Loucy (cell line): ENCODE measurements around the gene HEPACAM2.

Experiments
- H2AFZ ChIP-seq: fragments of 200-600 bp; sonication (generic); 2 replicates; pipeline ENCODE4 v1.6.0; 2016; ENCODE audit warnings: antibody characterized with exemption, mild to moderate bottlenecking, low read length, moderate library complexity
- H3F3A ChIP-seq: fragments of 200-600 bp; 2 replicates; pipeline ENCODE4 v1.6.0; 2016; ENCODE audit warnings: antibody characterized with exemption, low read depth, mild to moderate bottlenecking
- H3K27me3 ChIP-seq: fragments of 200-600 bp; sonication (generic); 2 replicates; pipeline ENCODE4 v1.6.1; 2014; ENCODE audit warnings: low read length, mild to moderate bottlenecking; ENCODE audit not compliant: insufficient read depth, poor library complexity, severe bottlenecking
- H3K36me3 ChIP-seq: fragments of 200-600 bp; sonication (generic); 2 replicates; pipeline ENCODE4 v1.6.1; 2016; ENCODE audit warnings: low read length; ENCODE audit not compliant: insufficient read depth
- H3K4me1 ChIP-seq: fragments of 200-600 bp; sonication (generic); 2 replicates; pipeline ENCODE4 v1.5.1; 2014; ENCODE audit warnings: low read length, mild to moderate bottlenecking; ENCODE audit not compliant: insufficient read depth, poor library complexity, severe bottlenecking
- H3K4me2 ChIP-seq: fragments of 200-600 bp; sonication (generic); 2 replicates; pipeline ENCODE4 v1.6.0; 2014; ENCODE audit warnings: antibody characterized with exemption, low read length, low read depth, mild to moderate bottlenecking; ENCODE audit not compliant: poor library complexity, severe bottlenecking
- H3K4me3 ChIP-seq: fragments of 200-600 bp; sonication (generic); 2 replicates; pipeline ENCODE4 v1.5.1; 2014; ENCODE audit warnings: low read length, mild to moderate bottlenecking, mixed read lengths; ENCODE audit not compliant: poor library complexity, severe bottlenecking
- H3K79me2 ChIP-seq: fragments of 200-600 bp; sonication (generic); 2 replicates; pipeline ENCODE4 v1.6.1; 2014; ENCODE audit warnings: low read length; ENCODE audit not compliant: insufficient read depth
- H3K9ac ChIP-seq: fragments of 200-600 bp; sonication (generic); 2 replicates; pipeline ENCODE4 v1.6.0; 2014; ENCODE audit warnings: mild to moderate bottlenecking, low read depth, low read length, moderate library complexity; ENCODE audit not compliant: poor library complexity, severe bottlenecking
- H3K9me2 ChIP-seq: fragments of 200-600 bp; sonication (generic); replicated peaks from 2 replicates; pipeline ENCODE4 v1.6.1; 2016; ENCODE audit warnings: low read depth, low read length, mixed read lengths
- H3K9me3 ChIP-seq: fragments of 200-600 bp; sonication (generic); 2 replicates; pipeline ENCODE4 v1.6.1; 2014; ENCODE audit warnings: mild to moderate bottlenecking, antibody characterized with exemption, low read length, low read depth; ENCODE audit not compliant: insufficient read depth
- H4K20me1 ChIP-seq: fragments of 200-600 bp; sonication (generic); 2 replicates; pipeline ENCODE4 v1.6.0; 2014; ENCODE audit warnings: antibody characterized with exemption, low read length, mild to moderate bottlenecking; ENCODE audit not compliant: insufficient read depth, poor library complexity, severe bottlenecking
- CTCF ChIP-seq: fragments of 200-600 bp; sonication (generic); conservative IDR thresholded peaks from 2 replicates; pipeline ENCODE4 v1.5.1; 2014; ENCODE audit warnings: mild to moderate bottlenecking, antibody characterized with exemption, low read length
- EZH2phosphoT487 ChIP-seq: fragments of 200-600 bp; IDR thresholded peaks from 2 replicates; pipeline ENCODE4 v1.6.1; 2018; ENCODE audit warnings: antibody characterized with exemption, mild to moderate bottlenecking, moderate library complexity, borderline replicate concordance

The HEPACAM2 gene

GRCh38 chr7:93258661-93259060 lies 32.4 kb upstream of the HEPACAM2 start:
- Histone ChIP-seq H3K4me1 (no peaks in the 10 kb centered on the region), H4K20me1 (no peaks in the 10 kb centered on the region), H3K36me3 (peaks cover 9% of the 10 kb centered on the region; the same call in 1 of the 2 replicates), H3K9me3 (no peaks in the 10 kb centered on the region), H3K4me2 (no peak overlapping the region), H3K4me3 (no peak overlapping the region), H3K27me3 (no peaks in the 10 kb centered on the region), H3K9me2 (no peaks in the 10 kb centered on the region), H3F3A (no peaks in the 10 kb centered on the region), H2AFZ (no peak overlapping the region), H3K79me2 (no peaks in the 10 kb centered on the region), H3K9ac (no peak overlapping the region)
- TF ChIP-seq CTCF (no peak), EZH2phosphoT487 (no peak)

- no peaks in the 10 kb centered on the region for H3K36me3 ChIP-seq
- H3K27me3 ChIP-seq = peaks cover 20% of the 10 kb centered on the region
- no peak overlapping the region for H3K4me3 ChIP-seq
- peaks cover 10% of the 10 kb centered on the region for H3K4me1 ChIP-seq
- H3K79me2 ChIP-seq = no peaks in the 10 kb centered on the region
- H3K9me3 ChIP-seq = no peaks in the 10 kb centered on the region
- TF ChIP-seq EZH2phosphoT487 (no peak), CTCF (no peak)
- no peak overlapping the region for H3K4me2 ChIP-seq
- no peak overlapping the region for H2AFZ ChIP-seq
- H3F3A ChIP-seq = 0 out of 2 replicates have a peak, but pooled peaks cover 3% of the 10 kb centered on the region
- H3K9ac ChIP-seq = no peak overlapping the region
- no peaks in the 10 kb centered on the region for H3K9me2 ChIP-seq
- H4K20me1 ChIP-seq = peaks cover 51% of the 10 kb centered on the region
Observed at GRCh38 chr7:93249491-93250148, 23.4 kb upstream of the HEPACAM2 start.

GRCh38 chr7:93245525-93246432 lies 19.5 kb upstream of the HEPACAM2 start:
- Histone ChIP-seq H4K20me1 (peaks cover 42% of the 10 kb centered on the region), H3K27me3 (peaks cover 20% of the 10 kb centered on the region), H3K9me3 (no peaks in the 10 kb centered on the region), H3K4me3 (peak overlapping the region; percentile 57), H3K79me2 (no peaks in the 10 kb centered on the region), H3K4me1 (peaks cover 10% of the 10 kb centered on the region), H2AFZ (no peak overlapping the region), H3K9me2 (no peaks in the 10 kb centered on the region), H3K4me2 (peak overlapping the region; percentile 92), H3K9ac (no peak overlapping the region), H3F3A (0 out of 2 replicates have a peak, but pooled peaks cover 3% of the 10 kb centered on the region), H3K36me3 (no peaks in the 10 kb centered on the region)
- TF ChIP-seq EZH2phosphoT487 = 0 out of 2 replicates have a peak, but pooled peaks have one; percentile 27
- TF ChIP-seq CTCF = peak; percentile 89
